Right atrium auricular region (tissue), 2 donors: Measurements from ENCODE around the gene NR6A1. TPM values are rescaled to one million over a fixed set of nuclear protein-coding genes. Genes with fewer than 3 reads are reported as not detected.

Experiments used
- DNase-seq: peaks from one replicate; pipeline ENCODE4 v3.0.0-alpha.2; 2019; ENCODE audit warnings: low spot score
- H3K27ac ChIP-seq, 2 donors: fragments of 200-600 bp; sonication (generic); 1 replicate in 1 of 2; 2 replicates in 1 of 2; pipeline ENCODE4 v1.5.1; 2016 to 2019
- H3K27me3 ChIP-seq, 2 donors: fragments of 200-600 bp; sonication (generic); one replicate each; pipeline versions ENCODE4 v1.5.1 to v1.6.0; 2017 to 2019
- H3K36me3 ChIP-seq: fragments of 200-600 bp; sonication (generic); one replicate; pipeline ENCODE4 v1.5.1; 2016
- H3K4me1 ChIP-seq, 2 donors: fragments of 200-600 bp; sonication (generic); one replicate each; pipeline versions ENCODE4 v1.5.1 to v1.6.0; 2017 to 2019
- H3K4me3 ChIP-seq, 2 donors: fragments of 200-600 bp; sonication (generic); 1 replicate in 1 of 2; 2 replicates in 1 of 2; pipeline ENCODE4 v1.5.1; 2017 to 2019; ENCODE audit warnings: mild to moderate bottlenecking in 1 of 2, moderate library complexity in 1 of 2
- H3K9me3 ChIP-seq, 2 donors: fragments of 200-600 bp; sonication (generic); one replicate each; pipeline ENCODE4 v1.5.1; 2019
- CTCF ChIP-seq, 2 donors: fragments of 200-600 bp; sonication (generic); IDR thresholded peaks; one replicate each; pipeline ENCODE4 v1.5.1; 2019; ENCODE audit warnings: antibody characterized with exemption in 2 of 2
- total RNA-seq, 2 donors: library from RNA; depleted of rRNA; stranded (reverse); fragments of >200 nt; gene quantifications; one replicate each; pipeline ENCODE4 v1.1.0, GENCODE V29; 2016

Gene NR6A1
- total RNA-seq, 2 donors from 2014 or later = 1.9 to 2.6 TPM

DNA sequence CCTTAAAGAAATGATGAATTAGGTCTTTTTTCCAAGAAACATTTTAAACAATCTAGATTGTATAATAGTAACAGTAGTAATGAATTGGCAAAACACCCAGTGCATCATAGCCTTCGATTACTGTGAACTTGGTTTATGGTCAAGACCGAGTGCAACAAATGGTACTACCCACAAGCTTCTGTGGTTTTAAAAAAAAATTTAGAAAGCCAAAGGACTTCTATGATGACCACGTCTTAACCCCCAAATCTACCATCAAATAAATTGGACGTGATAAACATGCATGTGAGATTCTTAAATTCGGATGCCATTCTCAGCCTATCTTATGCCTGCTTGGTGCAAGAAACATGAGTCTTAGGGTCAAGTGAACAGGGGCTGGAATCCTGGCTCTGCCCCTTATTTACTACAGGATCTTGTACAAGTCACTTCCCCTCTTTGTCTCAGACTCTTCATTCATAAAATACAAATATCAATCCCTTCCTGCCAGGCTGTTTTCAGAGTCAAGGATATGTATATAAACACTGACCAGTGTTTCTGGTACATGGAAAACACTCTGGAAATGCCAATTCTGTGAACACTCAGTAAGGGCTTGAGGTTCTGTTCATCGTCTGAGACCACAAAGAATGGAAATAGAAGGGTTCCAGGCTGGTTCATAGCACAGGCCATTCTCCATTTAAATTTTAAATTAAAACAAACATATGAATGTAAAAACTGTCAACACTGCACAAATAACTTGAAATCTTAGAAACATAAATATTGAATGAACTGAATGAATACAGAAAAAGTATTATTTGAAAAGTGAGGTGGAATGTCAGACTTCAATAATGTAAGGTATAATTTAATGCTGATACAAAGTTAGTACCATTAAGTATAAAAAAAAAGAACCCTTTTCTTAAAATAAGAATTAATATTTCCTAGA lies 107.8 kb downstream of the NR6A1 start:
- Histone ChIP-seq H3K27ac (no peak overlapping the region), H3K36me3 (no peaks in the 10 kb centered on the region), H3K4me1 (peaks cover 0 to 15% of the 10 kb centered on the region in 2 donors), H3K27me3 (no peaks in the 10 kb centered on the region), H3K4me3 (no peak overlapping the region), H3K9me3 (no peaks in the 10 kb centered on the region)
- TF ChIP-seq CTCF (IDR thresholded peaks at IDR 0.05) = no peak
- no peak for DNase-seq

GRCh38 chr9:124662561-124662960 lies 108.5 kb downstream of the NR6A1 start:
- H3K9me3 ChIP-seq = no peaks in the 10 kb centered on the region
- H3K4me3 ChIP-seq = no peak overlapping the region
- H3K27me3 ChIP-seq = no peaks in the 10 kb centered on the region
- no peak for DNase-seq
- no peak overlapping the region for H3K27ac ChIP-seq
- no peak for TF ChIP-seq CTCF (IDR thresholded peaks at IDR 0.05)
- no peaks in the 10 kb centered on the region for H3K36me3 ChIP-seq
- H3K4me1 ChIP-seq = peaks cover 0 to 18% of the 10 kb centered on the region in 2 donors

GRCh38 chr9:124661271-124661670 lies 109.8 kb downstream of the NR6A1 start:
- H3K27ac ChIP-seq = no peak overlapping the region

GRCh38 chr9:124660341-124660801 lies 110.7 kb downstream of the NR6A1 start:
- Histone ChIP-seq H3K27ac (peak overlapping the region; percentile 74 to 81), H3K36me3 (no peaks in the 10 kb centered on the region), H3K27me3 (no peaks in the 10 kb centered on the region), H3K4me3 (peak overlapping the region; percentile 43 to 59), H3K9me3 (no peaks in the 10 kb centered on the region), H3K4me1 (peaks cover 0 to 19% of the 10 kb centered on the region in 2 donors)
- no peak for DNase-seq
- TF ChIP-seq CTCF (IDR thresholded peaks at IDR 0.05) = no peak

More at GRCh38 chr9:124661271-124661670, 109.8 kb downstream of the NR6A1 start:
- peaks cover 0 to 19% of the 10 kb centered on the region in 2 donors for H3K4me1 ChIP-seq
- no peak for DNase-seq
- no peak overlapping the region for H3K4me3 ChIP-seq
- no peak for TF ChIP-seq CTCF (IDR thresholded peaks at IDR 0.05)
- no peaks in the 10 kb centered on the region for H3K27me3 ChIP-seq
- H3K36me3 ChIP-seq = no peaks in the 10 kb centered on the region
- no peaks in the 10 kb centered on the region for H3K9me3 ChIP-seq

DNA sequence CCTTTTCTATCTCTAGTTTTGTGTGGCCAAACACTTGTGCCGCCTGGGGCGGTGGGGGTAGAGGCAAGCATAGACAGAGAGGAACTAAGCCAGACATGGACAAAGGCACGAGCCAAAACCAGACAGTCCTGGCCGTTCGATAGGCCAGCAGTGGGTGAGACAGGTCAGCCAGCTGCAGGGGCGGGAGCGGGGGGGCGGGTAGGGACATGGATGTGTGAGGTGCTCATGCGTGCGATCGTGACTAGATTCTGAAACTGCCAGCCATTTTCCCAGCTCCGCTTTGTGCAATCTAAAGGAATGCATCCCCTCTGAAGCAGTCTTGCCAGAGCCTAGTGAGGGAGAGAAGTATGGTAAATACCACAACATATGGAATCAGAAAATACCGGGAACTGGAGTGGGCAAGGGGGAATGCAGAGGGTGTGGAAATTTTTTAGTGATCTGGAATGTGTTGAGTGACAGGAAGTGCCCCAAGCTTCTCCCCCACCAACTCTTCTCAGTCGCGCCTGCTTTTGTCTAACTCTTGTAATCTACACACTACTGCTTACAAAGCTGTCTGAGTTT lies 111.9 kb downstream of the NR6A1 start:
- H3K27ac ChIP-seq = peak overlapping the region; percentile 74 to 81
- H3K36me3 ChIP-seq = no peaks in the 10 kb centered on the region
- no peaks in the 10 kb centered on the region for H3K9me3 ChIP-seq
- TF ChIP-seq CTCF (IDR thresholded peaks at IDR 0.05) = no peak
- H3K4me3 ChIP-seq = peak overlapping the region; percentile 43 to 59
- peak; percentile 76 for DNase-seq
- peaks cover 0 to 19% of the 10 kb centered on the region in 2 donors for H3K4me1 ChIP-seq
- no peaks in the 10 kb centered on the region for H3K27me3 ChIP-seq
